HG02610 (cell line): ENCODE measurements around the gene KIRREL3.
"Not testable (repeated sequence)": the region's sequence is repeated elsewhere in the genome, so short reads cannot be mapped to it uniquely, and the experiment has no call there.

Experiments used
- ATAC-seq: cut with Tn5 transposase; IDR thresholded peaks from one replicate; pipeline ENCODE4 v1.9.1; 2021; ENCODE audit warnings: mild to moderate bottlenecking, moderate library complexity; ENCODE audit not compliant: unreplicated experiment

KIRREL3 gene

DNA sequence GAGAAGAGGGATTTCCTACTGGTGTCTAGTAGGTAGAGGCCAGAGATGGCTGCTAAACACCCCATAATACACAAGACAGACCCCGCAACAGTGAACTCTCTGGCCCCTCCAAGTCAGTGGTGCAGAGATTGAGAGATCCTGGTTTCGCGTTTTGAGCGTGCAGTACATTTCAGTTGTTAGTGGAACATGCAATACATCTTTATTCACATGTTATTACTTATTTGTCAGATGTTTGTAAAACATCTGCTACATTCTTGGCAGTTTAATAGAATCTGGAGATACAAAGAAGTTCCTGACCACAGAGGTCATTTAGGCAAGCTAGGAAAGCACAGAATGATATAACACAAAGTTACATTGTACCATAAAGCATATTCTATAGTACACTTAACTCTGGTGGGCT lies 603.6 kb downstream of the KIRREL3 start:
- no peak for ATAC-seq

- ATAC-seq, result not testable (repeated sequence)
These were observed 604.3 kb downstream of the KIRREL3 start for GRCh38 chr11:126396266-126396665.

- ATAC-seq, result not testable (repeated sequence)
These were observed 604.8 kb downstream of the KIRREL3 start for GRCh38 chr11:126395784-126396183.

DNA sequence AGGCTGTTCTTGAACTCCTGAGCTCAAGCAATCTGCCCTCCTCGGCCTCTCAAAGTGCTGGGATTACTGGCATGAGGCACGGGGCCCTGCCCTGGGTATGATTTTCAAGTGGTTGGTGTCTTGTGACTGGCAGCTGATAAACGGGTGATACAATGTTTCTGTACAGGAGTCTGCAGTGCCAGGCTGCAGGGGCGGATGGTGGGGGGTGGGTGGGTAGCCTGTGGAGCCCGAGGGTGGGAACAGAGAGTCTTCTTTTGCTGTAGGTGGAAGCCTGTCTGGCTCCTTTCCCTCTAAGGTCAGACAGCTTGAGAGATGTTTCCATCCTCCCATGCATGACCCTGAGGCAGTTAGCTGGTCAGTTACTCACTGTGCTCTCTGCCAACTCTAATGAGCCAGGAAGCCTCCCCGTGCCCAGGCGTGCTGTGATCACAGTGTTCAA lies 605.9 kb downstream of the KIRREL3 start:
- ATAC-seq, result not testable (repeated sequence)

DNA sequence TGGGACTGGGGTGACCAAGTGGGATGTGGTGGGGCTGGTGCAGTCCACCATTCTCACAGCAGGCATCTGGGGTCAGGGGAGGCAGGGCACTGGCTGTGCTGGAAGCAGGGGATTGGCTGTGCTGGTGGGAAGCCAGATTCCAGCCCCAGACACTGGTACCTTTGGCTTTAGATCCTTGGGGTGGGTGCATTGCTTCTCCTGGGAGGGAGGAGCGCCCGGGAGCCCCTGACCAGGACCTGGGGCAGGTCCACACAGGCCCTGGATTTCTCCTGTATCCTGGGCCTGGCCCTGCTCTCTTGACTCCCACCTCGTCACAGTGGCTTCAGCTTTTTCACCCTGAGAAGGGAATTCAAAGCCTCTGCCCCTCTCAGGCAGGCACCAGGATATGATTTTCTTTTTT lies 606.5 kb downstream of the KIRREL3 start:
- ATAC-seq, result no peak

GRCh38 chr11:126393143-126393542 lies 607.4 kb downstream of the KIRREL3 start:
- ATAC-seq, result no peak

GRCh38 chr11:126392633-126393013 lies 607.9 kb downstream of the KIRREL3 start:
- peak; percentile 25 for ATAC-seq

- ATAC-seq, result peak; percentile 91
These were observed 608.5 kb downstream of the KIRREL3 start for GRCh38 chr11:126391970-126392632.

DNA sequence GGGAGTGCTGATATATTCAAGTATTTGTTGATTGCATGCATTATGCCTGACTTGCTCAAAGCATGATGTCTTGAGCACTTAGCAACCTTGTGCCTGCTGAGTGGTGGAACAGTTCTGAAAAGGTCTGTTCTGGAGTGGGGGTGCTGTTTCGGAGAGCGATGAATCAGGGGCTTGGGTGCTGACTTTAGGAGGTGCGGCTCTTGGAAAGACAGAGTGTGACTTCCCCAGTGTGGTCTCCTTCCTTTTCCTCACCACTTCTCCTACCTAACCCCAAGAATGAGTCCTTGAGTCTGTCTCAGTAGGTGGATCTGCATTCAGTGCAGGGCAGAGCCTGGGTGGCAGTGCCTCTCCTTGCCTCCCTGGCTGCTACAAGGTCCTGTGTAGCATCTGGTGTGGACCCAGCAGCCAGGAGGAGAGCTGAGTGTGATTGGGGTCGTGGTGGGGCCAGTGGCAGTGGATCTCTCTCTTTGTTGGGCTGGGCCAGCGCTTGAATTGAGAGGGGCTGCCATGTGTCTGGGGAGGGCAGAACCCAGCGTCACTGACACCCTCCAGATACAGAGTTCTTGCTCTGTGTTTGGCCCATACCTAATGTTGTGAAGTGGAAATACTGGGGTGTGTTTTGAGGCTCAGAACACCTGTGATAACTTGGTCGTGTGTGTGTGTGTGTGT lies 609.1 kb downstream of the KIRREL3 start:
- no peak for ATAC-seq

DNA sequence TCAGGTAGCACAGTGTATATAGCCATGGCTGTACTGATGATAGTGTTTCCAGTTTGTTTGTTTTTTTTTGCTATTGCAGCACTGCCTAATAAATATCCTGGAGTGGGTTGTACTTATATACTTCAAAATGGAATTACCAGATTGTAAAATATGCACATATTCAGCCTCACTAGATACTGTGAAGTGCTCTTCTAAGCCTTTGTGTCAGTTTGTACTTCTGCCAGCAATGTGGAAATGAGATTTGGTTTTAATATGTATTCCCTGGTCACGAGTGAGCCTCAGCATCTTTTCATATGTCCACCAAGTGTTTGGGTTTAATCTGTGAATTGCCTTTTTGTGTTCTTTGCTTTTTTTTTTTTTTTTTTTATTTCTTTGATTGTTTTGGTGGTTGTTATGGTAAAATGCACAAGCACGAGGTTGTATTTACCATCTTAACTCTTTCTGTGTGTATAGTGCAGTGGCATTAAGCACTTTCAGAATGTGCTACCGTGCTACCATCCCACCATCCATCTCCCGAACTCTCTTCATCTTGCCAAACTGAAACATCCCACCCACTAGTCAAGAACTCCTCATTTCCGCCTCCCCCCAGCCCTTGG lies 610.2 kb downstream of the KIRREL3 start:
- ATAC-seq, result no peak

DNA sequence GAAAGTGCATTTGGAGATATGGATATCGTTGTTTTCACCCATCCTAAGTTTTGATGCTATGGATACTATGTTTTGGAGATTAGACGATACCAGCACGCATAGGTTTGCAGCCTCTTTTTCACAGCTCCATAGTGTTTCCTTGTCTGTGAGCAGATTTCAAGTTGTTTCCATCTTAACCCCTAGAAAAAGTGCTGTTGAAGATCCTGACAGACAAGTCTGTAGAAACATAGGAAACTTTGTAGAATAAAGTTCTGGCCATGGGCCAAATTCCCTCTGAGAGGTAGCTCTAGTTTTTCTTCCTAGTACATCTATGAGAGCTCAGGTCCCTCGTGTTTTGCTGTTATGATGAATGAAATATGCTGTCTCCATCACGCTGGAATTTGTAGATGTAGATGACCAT lies 612.7 kb downstream of the KIRREL3 start:
- ATAC-seq, result no peak

DNA sequence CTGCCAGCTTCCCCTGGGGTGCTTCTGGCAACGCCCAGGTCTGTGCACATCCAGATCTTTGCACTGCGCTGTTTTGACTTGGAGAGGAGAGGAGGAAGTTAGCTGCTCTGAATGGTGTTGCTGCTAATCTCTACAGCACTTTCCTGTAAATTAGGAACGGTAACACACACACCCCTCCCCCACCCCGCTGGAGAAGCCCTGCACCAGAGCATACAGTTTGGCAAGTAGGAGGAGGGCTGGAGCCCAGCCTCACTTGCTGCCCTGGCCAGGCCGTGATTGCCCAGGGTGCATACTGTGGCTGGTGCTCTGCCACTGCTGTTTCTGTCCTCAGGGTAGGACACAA lies 613.9 kb downstream of the KIRREL3 start:
- ATAC-seq, result not testable (repeated sequence)

DNA sequence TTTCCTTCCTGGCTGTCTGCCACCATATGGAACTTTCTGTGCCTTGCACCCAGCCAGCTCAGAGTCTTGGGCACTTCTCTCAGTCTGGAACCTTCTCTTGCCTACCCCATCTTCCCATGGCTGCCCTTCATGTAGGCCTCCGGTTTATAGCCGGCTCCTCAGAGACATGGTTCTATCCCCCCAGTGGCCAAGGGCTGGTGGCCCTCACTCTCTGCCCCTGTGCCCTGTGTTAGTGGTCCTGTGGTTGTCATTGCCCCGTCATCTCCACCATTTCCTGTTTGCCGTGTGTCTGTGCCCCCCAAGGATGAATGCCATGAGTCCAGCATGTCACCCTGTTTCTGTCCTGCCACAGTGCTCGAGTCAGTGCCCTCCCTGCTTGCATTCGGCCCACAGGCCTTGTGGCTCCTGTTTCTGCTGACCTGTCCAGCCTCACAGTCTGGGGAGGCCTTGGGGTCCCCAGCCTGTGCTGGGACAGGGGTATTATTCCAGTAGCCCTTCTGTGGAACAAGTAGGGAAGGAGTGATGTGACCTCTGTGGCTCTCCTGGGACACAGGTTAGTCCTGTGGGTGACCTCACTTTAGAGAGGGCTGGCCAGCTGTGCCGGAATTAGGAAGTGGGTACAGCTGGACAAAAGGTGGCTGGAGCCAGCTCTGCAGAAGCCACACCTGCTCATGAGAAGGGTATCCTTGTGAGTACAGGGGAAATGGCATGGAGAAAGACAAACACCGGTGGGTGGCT lies 614.4 kb downstream of the KIRREL3 start:
- ATAC-seq, result no peak

DNA sequence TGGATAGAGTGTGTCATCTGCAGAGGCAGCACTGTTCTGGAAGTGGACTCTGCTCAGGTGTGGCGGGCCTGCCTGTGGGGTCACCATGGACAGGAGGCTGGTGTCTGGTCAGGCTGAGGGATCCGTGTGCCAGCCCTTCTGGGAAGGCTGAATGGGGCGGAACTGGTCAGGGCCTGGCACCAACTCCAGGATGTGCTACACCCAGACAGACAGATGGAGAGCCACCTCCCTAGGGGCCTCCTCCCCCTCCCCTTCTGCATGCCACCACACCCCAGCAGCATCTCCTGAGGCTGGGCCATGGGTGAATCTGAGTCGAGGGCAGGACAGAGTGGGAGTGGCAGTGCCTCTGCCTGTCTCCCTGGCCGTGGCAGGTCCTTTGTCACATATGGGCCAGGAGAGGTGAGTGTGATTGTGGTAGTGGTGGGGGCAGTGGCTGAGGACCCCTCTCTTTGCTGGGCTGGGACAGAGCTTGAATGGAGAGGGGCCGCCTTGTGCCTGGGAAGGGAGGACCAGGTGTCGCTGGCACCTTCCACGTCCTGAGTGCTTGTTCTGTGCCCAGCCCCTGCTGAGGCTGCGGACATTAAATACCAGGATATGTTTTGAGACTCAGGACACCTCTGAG lies 616.0 kb downstream of the KIRREL3 start:
- no peak for ATAC-seq

- no peak for ATAC-seq
These were observed 616.9 kb downstream of the KIRREL3 start for GRCh38 chr11:126383339-126384335.

- not testable (repeated sequence) for ATAC-seq
These were observed 617.9 kb downstream of the KIRREL3 start for GRCh38 chr11:126382641-126383040.

DNA sequence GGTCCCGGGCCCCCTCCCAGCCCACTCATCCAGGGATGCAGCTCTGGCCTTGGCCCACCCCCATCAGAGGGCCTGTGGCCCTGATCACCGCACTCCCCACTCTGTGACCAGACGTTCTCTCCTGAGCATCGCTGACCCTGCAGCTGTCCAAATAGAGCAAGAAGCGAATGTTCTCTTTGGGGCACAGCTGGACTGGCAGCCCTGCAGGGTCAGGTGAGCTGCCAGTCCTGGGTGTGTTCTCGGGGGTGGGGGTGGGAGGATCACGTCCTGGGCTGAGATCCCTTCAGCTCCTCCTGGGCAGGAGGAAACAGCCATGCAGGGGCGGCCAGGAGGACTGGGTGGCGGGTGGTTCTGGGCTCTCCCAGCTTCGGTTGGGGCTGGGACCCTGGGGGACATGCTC lies 618.6 kb downstream of the KIRREL3 start:
- ATAC-seq, result not testable (repeated sequence)

DNA sequence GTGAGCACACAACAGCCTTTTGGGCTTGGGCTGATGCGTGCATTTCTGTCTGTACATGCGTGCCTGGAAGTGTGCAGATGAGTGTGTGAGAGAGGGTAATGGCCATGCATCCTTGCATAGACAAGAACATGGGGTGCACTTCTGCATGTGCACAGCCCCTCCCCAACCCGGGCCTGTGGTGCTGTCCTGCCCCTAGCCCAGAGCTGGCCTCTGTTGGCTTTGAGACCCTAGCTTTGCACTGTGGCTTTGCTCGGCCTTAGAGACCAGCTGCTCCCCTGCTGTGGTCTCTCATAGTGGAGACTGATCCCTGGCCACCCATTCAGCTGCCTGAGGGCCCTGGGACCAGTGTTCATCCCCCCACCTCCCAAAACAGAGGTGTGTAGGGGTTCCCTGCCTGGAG lies 619.7 kb downstream of the KIRREL3 start:
- no peak for ATAC-seq

- no peak for ATAC-seq
These were observed 621.8 kb downstream of the KIRREL3 start for GRCh38 chr11:126378763-126379162.

- no peak for ATAC-seq
These were observed 624.8 kb downstream of the KIRREL3 start for GRCh38 chr11:126375726-126376125.
